IPS-18c (cell line): ENCODE results near the gene COL4A6.

ENCODE experiments used
- H3K4me3 ChIP-seq: 2 replicates; pipeline ENCODE4 v1.7.0; 2013; ENCODE audit warnings: low read depth, mild to moderate bottlenecking, low read length, moderate library complexity; ENCODE audit not compliant: insufficient read depth
- H3K9me3 ChIP-seq: one replicate; pipeline ENCODE4 v1.6.1; 2013; ENCODE audit warnings: mild to moderate bottlenecking, low read length, moderate library complexity; ENCODE audit not compliant: control insufficient read depth, insufficient read depth

Gene COL4A6

GRCh38 chrX:108307132-108308085 lies 130.8 kb downstream of the COL4A6 start:
- no peaks in the 10 kb centered on the region for H3K9me3 ChIP-seq
- no peak overlapping the region for H3K4me3 ChIP-seq

GRCh38 chrX:108306086-108306485 lies 132.1 kb downstream of the COL4A6 start:
- no peaks in the 10 kb centered on the region for H3K9me3 ChIP-seq
- no peak overlapping the region for H3K4me3 ChIP-seq

GRCh38 chrX:108304757-108305156 lies 133.5 kb downstream of the COL4A6 start:
- Histone ChIP-seq H3K9me3 (no peaks in the 10 kb centered on the region), H3K4me3 (no peak overlapping the region)

GRCh38 chrX:108304210-108304609 lies 134.0 kb downstream of the COL4A6 start:
- no peaks in the 10 kb centered on the region for H3K9me3 ChIP-seq
- H3K4me3 ChIP-seq, result no peak overlapping the region

- Histone ChIP-seq H3K9me3 (no peaks in the 10 kb centered on the region), H3K4me3 (no peak overlapping the region)
Measured at GRCh38 chrX:108303682-108304081, 134.5 kb downstream of the COL4A6 start.

- no peak overlapping the region for H3K4me3 ChIP-seq
- H3K9me3 ChIP-seq, result no peaks in the 10 kb centered on the region
Measured at GRCh38 chrX:108299704-108300103, 138.5 kb downstream of the COL4A6 start.

- Histone ChIP-seq H3K9me3 (no peaks in the 10 kb centered on the region), H3K4me3 (no peak overlapping the region)
Measured at GRCh38 chrX:108299101-108299591, 139.1 kb downstream of the COL4A6 start.

GRCh38 chrX:108298165-108298602 lies 140.0 kb downstream of the COL4A6 start:
- no peaks in the 10 kb centered on the region for H3K9me3 ChIP-seq
- no peak overlapping the region for H3K4me3 ChIP-seq

GRCh38 chrX:108297290-108297689 lies 140.9 kb downstream of the COL4A6 start:
- Histone ChIP-seq H3K4me3 (no peak overlapping the region), H3K9me3 (no peaks in the 10 kb centered on the region)

- no peaks in the 10 kb centered on the region for H3K9me3 ChIP-seq
- no peak overlapping the region for H3K4me3 ChIP-seq
Measured at GRCh38 chrX:108292053-108292452, 146.2 kb downstream of the COL4A6 start.

GRCh38 chrX:108285918-108286317 lies 152.3 kb downstream of the COL4A6 start:
- no peak overlapping the region for H3K4me3 ChIP-seq
- no peaks in the 10 kb centered on the region for H3K9me3 ChIP-seq

GRCh38 chrX:108285356-108285755 lies 152.9 kb downstream of the COL4A6 start:
- H3K9me3 ChIP-seq, result no peaks in the 10 kb centered on the region
- H3K4me3 ChIP-seq, result no peak overlapping the region

- H3K9me3 ChIP-seq, result peaks cover 2% of the 10 kb centered on the region
- H3K4me3 ChIP-seq, result no peak overlapping the region
Measured at GRCh38 chrX:108275732-108276131, 162.5 kb downstream of the COL4A6 start.

GRCh38 chrX:108271397-108271787 lies 166.8 kb downstream of the COL4A6 start:
- Histone ChIP-seq H3K4me3 (no peak overlapping the region), H3K9me3 (peaks cover 2% of the 10 kb centered on the region)

- H3K4me3 ChIP-seq, result no peak overlapping the region
Measured at GRCh38 chrX:108270739-108271396, 167.4 kb downstream of the COL4A6 start.

GRCh38 chrX:108270280-108270679 lies 167.9 kb downstream of the COL4A6 start:
- Histone ChIP-seq H3K9me3 (peaks cover 2% of the 10 kb centered on the region), H3K4me3 (no peak overlapping the region)

More at GRCh38 chrX:108270739-108271396, 167.4 kb downstream of the COL4A6 start:
- peaks cover 2% of the 10 kb centered on the region for H3K9me3 ChIP-seq

- no peak overlapping the region for H3K4me3 ChIP-seq
- H3K9me3 ChIP-seq, result no peaks in the 10 kb centered on the region
Measured at GRCh38 chrX:108268434-108269080, 169.7 kb downstream of the COL4A6 start.
